ENCODE measurements around the gene ARID3A. TPM values are rescaled to one million over a fixed set of nuclear protein-coding genes. Genes with fewer than 3 reads are reported as not detected.

The ARID3A gene
- total and polyA plus RNA-seq, 2 of the 13 experiments (the other 11 are each of a cell fraction or from before 2014, with no cell fraction given) = 71.3 to 77.9 TPM

DNA sequence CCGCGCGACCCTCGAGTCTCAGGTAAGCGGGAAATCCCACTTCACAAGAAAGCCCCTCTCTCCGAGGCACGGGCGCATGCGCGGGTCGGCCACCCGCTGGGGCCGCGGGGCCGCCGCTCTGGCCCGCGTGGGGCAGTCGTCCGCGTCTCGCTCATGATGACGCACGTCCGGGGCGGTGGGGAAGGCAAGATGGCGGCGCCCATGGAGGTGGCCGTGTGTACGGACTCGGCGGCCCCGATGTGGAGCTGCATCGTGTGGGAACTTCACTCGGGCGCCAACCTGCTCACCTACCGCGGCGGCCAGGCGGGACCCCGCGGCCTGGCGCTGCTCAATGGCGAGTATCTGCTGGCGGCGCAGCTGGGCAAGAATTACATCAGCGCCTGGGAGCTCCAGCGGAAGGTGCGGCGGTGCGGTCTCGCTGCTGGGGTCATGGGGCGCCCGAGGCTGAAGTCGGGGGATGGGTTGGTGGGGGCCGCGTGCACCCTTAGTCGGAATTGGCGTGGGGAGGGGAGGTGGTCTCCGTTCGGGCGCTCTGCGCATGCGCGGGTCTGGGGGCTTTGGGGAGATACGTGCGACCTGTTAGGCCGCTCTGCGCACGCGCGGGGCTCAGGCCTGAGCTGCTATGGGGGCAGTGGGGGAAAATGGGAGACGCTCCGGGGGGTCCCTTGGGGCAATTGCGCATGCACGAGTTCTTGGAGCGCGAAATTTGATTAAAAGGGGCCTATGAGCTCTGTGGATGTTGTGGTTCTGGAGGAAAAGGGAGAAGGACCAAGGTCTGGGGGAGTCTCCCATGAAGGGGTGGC lies 58.5 kb downstream of the ARID3A start, which contains the start of gene WDR18 (continued):
- TF ChIP-seq, protein P1, sequence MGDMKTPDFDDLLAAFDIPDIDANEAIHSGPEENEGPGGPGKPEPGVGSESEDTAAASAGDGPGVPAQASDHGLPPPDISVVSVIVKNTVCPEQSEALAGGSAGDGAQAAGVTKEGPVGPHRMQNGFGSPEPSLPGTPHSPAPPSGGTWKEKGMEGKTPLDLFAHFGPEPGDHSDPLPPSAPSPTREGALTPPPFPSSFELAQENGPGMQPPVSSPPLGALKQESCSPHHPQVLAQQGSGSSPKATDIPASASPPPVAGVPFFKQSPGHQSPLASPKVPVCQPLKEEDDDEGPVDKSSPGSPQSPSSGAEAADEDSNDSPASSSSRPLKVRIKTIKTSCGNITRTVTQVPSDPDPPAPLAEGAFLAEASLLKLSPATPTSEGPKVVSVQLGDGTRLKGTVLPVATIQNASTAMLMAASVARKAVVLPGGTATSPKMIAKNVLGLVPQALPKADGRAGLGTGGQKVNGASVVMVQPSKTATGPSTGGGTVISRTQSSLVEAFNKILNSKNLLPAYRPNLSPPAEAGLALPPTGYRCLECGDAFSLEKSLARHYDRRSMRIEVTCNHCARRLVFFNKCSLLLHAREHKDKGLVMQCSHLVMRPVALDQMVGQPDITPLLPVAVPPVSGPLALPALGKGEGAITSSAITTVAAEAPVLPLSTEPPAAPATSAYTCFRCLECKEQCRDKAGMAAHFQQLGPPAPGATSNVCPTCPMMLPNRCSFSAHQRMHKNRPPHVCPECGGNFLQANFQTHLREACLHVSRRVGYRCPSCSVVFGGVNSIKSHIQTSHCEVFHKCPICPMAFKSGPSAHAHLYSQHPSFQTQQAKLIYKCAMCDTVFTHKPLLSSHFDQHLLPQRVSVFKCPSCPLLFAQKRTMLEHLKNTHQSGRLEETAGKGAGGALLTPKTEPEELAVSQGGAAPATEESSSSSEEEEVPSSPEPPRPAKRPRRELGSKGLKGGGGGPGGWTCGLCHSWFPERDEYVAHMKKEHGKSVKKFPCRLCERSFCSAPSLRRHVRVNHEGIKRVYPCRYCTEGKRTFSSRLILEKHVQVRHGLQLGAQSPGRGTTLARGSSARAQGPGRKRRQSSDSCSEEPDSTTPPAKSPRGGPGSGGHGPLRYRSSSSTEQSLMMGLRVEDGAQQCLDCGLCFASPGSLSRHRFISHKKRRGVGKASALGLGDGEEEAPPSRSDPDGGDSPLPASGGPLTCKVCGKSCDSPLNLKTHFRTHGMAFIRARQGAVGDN (CRISPR knock-in tag; IDR thresholded peaks at IDR 0.05) = peak; percentile 95
- no peak for TF ChIP-seq ZFP37 (CRISPR knock-in tag; IDR thresholded peaks at IDR 0.05; ENCODE audit: borderline replicate concordance)
- no peak for TF ChIP-seq TOPORS (CRISPR knock-in tag; IDR thresholded peaks at IDR 0.05)
- TF ChIP-seq BORCS8-MEF2B (CRISPR knock-in tag; IDR thresholded peaks at IDR 0.05) = peak; percentile 70; the same call in 1 of the 2 replicates
- 0 out of 2 replicates have a peak, but pooled peaks have one; percentile 27 for TF ChIP-seq TOE1 (CRISPR knock-in tag; IDR thresholded peaks at IDR 0.05)
- TF ChIP-seq, protein P2, sequence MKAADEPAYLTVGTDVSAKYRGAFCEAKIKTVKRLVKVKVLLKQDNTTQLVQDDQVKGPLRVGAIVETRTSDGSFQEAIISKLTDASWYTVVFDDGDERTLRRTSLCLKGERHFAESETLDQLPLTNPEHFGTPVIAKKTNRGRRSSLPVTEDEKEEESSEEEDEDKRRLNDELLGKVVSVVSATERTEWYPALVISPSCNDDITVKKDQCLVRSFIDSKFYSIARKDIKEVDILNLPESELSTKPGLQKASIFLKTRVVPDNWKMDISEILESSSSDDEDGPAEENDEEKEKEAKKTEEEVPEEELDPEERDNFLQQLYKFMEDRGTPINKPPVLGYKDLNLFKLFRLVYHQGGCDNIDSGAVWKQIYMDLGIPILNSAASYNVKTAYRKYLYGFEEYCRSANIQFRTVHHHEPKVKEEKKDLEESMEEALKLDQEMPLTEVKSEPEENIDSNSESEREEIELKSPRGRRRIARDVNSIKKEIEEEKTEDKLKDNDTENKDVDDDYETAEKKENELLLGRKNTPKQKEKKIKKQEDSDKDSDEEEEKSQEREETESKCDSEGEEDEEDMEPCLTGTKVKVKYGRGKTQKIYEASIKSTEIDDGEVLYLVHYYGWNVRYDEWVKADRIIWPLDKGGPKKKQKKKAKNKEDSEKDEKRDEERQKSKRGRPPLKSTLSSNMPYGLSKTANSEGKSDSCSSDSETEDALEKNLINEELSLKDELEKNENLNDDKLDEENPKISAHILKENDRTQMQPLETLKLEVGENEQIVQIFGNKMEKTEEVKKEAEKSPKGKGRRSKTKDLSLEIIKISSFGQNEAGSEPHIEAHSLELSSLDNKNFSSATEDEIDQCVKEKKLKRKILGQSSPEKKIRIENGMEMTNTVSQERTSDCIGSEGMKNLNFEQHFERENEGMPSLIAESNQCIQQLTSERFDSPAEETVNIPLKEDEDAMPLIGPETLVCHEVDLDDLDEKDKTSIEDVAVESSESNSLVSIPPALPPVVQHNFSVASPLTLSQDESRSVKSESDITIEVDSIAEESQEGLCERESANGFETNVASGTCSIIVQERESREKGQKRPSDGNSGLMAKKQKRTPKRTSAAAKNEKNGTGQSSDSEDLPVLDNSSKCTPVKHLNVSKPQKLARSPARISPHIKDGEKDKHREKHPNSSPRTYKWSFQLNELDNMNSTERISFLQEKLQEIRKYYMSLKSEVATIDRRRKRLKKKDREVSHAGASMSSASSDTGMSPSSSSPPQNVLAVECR (CRISPR knock-in tag; IDR thresholded peaks at IDR 0.05; ENCODE audit: borderline replicate concordance) = peak; percentile 87
- TF ChIP-seq SMAD1 (CRISPR knock-in tag; IDR thresholded peaks at IDR 0.05; ENCODE audit: borderline replicate concordance, low read depth) = 0 out of 2 replicates have a peak, but pooled peaks have one; percentile 61
- no peak for TF ChIP-seq CHCHD3 (CRISPR knock-in tag; IDR thresholded peaks at IDR 0.05)
- no peak for TF ChIP-seq ZNF557 (CRISPR knock-in tag; IDR thresholded peaks at IDR 0.05)
- TF ChIP-seq FOXO1 (CRISPR knock-in tag; IDR thresholded peaks at IDR 0.05) = peak; percentile 35; the same call in 1 of the 2 replicates
- TF ChIP-seq, protein P3, sequence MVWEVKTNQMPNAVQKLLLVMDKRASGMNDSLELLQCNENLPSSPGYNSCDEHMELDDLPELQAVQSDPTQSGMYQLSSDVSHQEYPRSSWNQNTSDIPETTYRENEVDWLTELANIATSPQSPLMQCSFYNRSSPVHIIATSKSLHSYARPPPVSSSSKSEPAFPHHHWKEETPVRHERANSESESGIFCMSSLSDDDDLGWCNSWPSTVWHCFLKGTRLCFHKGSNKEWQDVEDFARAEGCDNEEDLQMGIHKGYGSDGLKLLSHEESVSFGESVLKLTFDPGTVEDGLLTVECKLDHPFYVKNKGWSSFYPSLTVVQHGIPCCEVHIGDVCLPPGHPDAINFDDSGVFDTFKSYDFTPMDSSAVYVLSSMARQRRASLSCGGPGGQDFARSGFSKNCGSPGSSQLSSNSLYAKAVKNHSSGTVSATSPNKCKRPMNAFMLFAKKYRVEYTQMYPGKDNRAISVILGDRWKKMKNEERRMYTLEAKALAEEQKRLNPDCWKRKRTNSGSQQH (CRISPR knock-in tag; IDR thresholded peaks at IDR 0.05; ENCODE audit: low read depth) = peak; percentile 38; the same call in 1 of the 2 replicates
- TF ChIP-seq, protein P4, sequence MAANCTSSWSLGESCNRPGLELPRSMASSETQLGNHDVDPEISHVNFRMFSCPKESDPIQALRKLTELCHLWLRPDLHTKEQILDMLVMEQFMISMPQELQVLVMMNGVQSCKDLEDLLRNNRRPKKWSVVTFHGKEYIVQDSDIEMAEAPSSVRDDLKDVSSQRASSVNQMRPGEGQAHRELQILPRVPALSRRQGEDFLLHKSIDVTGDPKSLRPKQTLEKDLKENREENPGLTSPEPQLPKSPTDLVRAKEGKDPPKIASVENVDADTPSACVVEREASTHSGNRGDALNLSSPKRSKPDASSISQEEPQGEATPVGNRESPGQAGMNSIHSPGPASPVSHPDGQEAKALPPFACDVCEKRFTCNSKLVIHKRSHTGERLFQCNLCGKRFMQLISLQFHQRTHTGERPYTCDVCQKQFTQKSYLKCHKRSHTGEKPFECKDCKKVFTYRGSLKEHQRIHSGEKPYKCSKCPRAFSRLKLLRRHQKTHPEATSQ (CRISPR knock-in tag; IDR thresholded peaks at IDR 0.05; ENCODE audit: borderline replicate concordance) = 0 out of 2 replicates have a peak, but pooled peaks have one; percentile 83
- TF ChIP-seq, protein P5, sequence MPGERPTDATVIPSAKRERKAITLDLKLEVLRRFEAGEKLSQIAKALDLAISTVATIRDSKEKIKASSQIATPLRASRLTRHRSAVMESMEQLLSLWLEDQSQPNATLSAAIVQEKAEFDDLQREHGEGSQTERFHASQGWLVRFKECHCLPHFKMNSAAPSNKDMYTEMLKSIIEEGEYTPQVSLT (CRISPR knock-in tag; IDR thresholded peaks at IDR 0.05; ENCODE audit: borderline replicate concordance, low read depth) = no peak
- 0 out of 2 replicates have a peak, but pooled peaks have one; percentile 47 for TF ChIP-seq ARNTL (CRISPR knock-in tag; IDR thresholded peaks at IDR 0.05)
- no peak; the same call in 1 of the 2 replicates for TF ChIP-seq ZNF761 (CRISPR knock-in tag; conservative IDR thresholded peaks at IDR 0.05)
- no peak for TF ChIP-seq TCF7 (IDR thresholded peaks at IDR 0.05; ENCODE audit: low read depth)

All from HepG2 (cell line).